Testis (tissue), 3 donors: Measurements from ENCODE around the gene FRY. TPM values are rescaled to one million over a fixed set of nuclear protein-coding genes. Genes with fewer than 3 reads are reported as not detected.

Source experiments
- DNase-seq: peaks from one replicate; pipeline ENCODE4 v3.0.0-alpha.2; 2019
- H3K27ac ChIP-seq, 2 donors: fragments of 200-600 bp; sonication (generic); one replicate each; pipeline ENCODE4 v1.5.1; 2019
- H3K27me3 ChIP-seq: fragments of 200-600 bp; sonication (generic); one replicate; pipeline ENCODE4 v1.5.1; 2019
- H3K36me3 ChIP-seq: fragments of 200-600 bp; sonication (generic); one replicate; pipeline ENCODE4 v1.5.1; 2017; ENCODE audit warnings: low read depth; ENCODE audit errors: missing control alignments
- H3K4me1 ChIP-seq: fragments of 200-600 bp; sonication (generic); one replicate; pipeline ENCODE4 v1.5.1; 2019
- H3K4me3 ChIP-seq, 2 donors: fragments of 200-600 bp; sonication (generic); one replicate each; pipeline ENCODE4 v1.5.1; 2017 to 2019
- H3K9me3 ChIP-seq: fragments of 200-600 bp; sonication (generic); one replicate; pipeline ENCODE4 v1.5.1; 2017
- POLR2A ChIP-seq: fragments of 450-650 bp; IDR thresholded peaks from one replicate; pipeline ENCODE4 v1.6.1; 2017; ENCODE audit warnings: antibody characterized with exemption, mild to moderate bottlenecking, moderate library complexity
- WGBS, 2 donors: methylation state at CpG; one replicate each; pipeline ENCODE4 v1.1.5; 2018; 5-methylcytosine and 5-hydroxymethylcytosine counted together
- intact Hi-C: fragments of 100-400 bp; cut with DNase I; formaldehyde crosslinking; loops from one replicate; pipeline ENCODE4 v1.15.1; 2023; ENCODE audit warnings: low total_unique reads
- polyA plus RNA-seq: library from polyadenylated mRNA; stranded (reverse); fragments of 350-450 nt; fragmentation: Illumina TruSeq; extraction: RNeasy Lipid Tissue Mini Kit (QIAGEN cat#74804); gene quantifications from one replicate; pipeline ENCODE4 v1.2.3, GENCODE V29; 2014; ENCODE audit warnings: low read depth, low replicate concordance; ENCODE audit not compliant: insufficient read depth
- total RNA-seq, 2 donors: library from RNA; depleted of rRNA; stranded (reverse); fragments of >200 nt; gene quantifications; one replicate each; pipeline ENCODE4 v1.2.3, GENCODE V29; 2016
- TF ChIP-seq, protein P1 (sequence below), 3 experiments: fragments of 450-650 bp in 2 of 3; fragments of 200-600 bp in 1 of 3; sonication (generic) in 1 of 3; IDR thresholded peaks; one replicate each; pipeline ENCODE4 v1.5.1; 2016 to 2019; ENCODE audit warnings: antibody characterized with exemption in 3 of 3, mild to moderate bottlenecking in 2 of 3, moderate library complexity in 1 of 3

The FRY gene
- total and polyA plus RNA-seq, 3 donors from 2014 or later: 24.8 to 26.6 (median 25.9) TPM

GRCh38 chr13:32202268-32202667 lies 170.7 kb downstream of the FRY start:
- DNase-seq: no peak
- Histone ChIP-seq H3K27ac (no peak overlapping the region), H3K9me3 (no peaks in the 10 kb centered on the region), H3K27me3 (no peaks in the 10 kb centered on the region), H3K4me1 (peaks cover 12% of the 10 kb centered on the region), H3K4me3 (no peak overlapping the region), H3K36me3 (no peaks in the 10 kb centered on the region)
- TF ChIP-seq, protein P1, sequence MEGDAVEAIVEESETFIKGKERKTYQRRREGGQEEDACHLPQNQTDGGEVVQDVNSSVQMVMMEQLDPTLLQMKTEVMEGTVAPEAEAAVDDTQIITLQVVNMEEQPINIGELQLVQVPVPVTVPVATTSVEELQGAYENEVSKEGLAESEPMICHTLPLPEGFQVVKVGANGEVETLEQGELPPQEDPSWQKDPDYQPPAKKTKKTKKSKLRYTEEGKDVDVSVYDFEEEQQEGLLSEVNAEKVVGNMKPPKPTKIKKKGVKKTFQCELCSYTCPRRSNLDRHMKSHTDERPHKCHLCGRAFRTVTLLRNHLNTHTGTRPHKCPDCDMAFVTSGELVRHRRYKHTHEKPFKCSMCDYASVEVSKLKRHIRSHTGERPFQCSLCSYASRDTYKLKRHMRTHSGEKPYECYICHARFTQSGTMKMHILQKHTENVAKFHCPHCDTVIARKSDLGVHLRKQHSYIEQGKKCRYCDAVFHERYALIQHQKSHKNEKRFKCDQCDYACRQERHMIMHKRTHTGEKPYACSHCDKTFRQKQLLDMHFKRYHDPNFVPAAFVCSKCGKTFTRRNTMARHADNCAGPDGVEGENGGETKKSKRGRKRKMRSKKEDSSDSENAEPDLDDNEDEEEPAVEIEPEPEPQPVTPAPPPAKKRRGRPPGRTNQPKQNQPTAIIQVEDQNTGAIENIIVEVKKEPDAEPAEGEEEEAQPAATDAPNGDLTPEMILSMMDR (IDR thresholded peaks at IDR 0.05): no peak
- TF ChIP-seq POLR2A: no peak
- WGBS, 2 donors: 88 to 90% methylated on average over 6 of the region's 6 CpGs
- intact Hi-C loops: no loop called here

DNA sequence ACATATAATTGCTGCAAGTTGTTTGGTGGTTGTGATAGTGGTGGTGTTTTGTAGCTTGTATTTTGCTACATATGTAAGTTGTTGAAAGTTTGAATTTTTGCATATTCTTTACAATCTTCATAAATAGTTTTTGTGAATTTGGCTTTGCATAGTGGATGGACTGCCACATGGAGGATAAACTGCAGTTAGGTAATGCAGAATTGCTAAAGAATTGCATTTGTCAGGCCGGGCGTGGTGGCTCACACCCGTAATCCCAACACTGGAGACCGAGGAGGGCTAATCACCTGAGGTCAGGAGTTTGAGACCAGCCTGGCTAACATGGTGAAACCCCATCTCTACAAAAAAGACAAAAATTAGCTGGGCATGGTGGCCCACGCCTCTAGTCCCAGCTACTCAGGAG lies 171.6 kb downstream of the FRY start:
- peaks cover 12% of the 10 kb centered on the region for H3K4me1 ChIP-seq
- intact Hi-C loops: no loop called here
- DNase-seq: no peak
- no peaks in the 10 kb centered on the region for H3K27me3 ChIP-seq
- TF ChIP-seq, protein P1 (IDR thresholded peaks at IDR 0.05): no peak
- TF ChIP-seq POLR2A: no peak
- no peak overlapping the region for H3K4me3 ChIP-seq
- 89 to 97% methylated on average over 5 of the region's 5 CpGs for WGBS, 2 donors
- no peaks in the 10 kb centered on the region for H3K36me3 ChIP-seq
- H3K27ac ChIP-seq: no peak overlapping the region
- H3K9me3 ChIP-seq: no peaks in the 10 kb centered on the region

DNA sequence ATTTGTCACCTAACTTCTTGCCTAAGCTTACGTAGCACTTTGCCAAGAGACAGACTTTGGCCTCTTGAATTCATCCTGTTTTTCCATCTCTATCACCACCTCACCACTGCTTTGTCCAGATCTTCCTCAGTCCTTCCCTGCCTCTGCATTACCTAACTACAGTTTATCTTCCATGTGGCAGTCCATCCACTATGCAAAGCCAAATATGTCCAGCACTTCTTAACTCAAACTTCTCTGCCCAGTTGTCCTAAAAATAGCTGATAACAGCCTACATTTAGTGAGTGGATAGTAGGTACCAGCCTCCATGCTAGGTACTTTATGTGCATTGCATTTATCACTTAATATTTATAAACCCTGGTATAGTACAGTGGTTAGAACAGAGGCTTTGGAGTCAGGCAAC lies 172.2 kb downstream of the FRY start:
- Histone ChIP-seq H3K36me3 (no peaks in the 10 kb centered on the region), H3K4me3 (no peak overlapping the region), H3K9me3 (no peaks in the 10 kb centered on the region), H3K27ac (no peak overlapping the region), H3K4me1 (peaks cover 12% of the 10 kb centered on the region), H3K27me3 (no peaks in the 10 kb centered on the region)
- DNase-seq: no peak
- WGBS, 2 donors: 97 to 100% methylated on average over 1 of the region's 1 CpG
- intact Hi-C loops: no loop called here
- no peak for TF ChIP-seq POLR2A
- TF ChIP-seq, protein P1 (IDR thresholded peaks at IDR 0.05): no peak

DNA sequence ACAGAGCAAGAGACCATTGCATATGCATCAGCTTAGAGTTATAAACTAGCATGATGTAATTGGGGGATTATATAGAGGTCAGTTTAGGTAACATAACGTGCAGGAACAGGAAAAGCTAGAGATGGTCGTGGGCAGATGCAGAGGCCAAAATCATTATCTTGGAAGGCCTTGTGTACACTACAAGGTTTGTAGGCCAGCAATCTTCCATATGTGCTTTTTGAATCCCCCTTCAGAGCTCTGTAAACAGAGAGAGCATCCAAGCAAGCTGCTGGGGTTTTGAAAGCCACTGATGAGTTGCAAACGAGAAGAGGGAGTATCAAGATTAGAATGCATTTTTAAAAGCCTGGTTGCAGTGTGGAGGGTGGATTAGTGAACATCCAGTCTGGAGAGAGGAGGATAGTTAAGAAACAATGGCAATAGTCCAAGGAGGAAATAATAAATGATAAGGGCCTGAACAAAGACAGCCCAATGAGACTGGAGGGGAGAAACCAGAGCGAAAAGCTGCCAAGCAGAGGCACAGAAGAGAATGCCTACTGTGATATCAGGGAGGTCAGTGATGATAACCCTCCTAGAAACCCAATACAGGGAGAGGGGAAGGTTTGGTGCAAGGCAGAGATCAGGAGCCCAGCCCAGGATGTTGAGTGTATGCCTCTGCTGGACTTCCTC lies 174.0 kb downstream of the FRY start:
- Histone ChIP-seq H3K9me3 (no peaks in the 10 kb centered on the region), H3K27me3 (no peaks in the 10 kb centered on the region), H3K4me3 (no peak overlapping the region), H3K36me3 (no peaks in the 10 kb centered on the region), H3K4me1 (peaks cover 12% of the 10 kb centered on the region), H3K27ac (no peak overlapping the region)
- WGBS, 2 donors: 36 to 49% methylated on average over 4 of the region's 4 CpGs
- TF ChIP-seq POLR2A: no peak
- TF ChIP-seq, protein P1 (IDR thresholded peaks at IDR 0.05): no peak
- intact Hi-C loops: no loop called here
- DNase-seq: no peak
